GM23248 (cell line): ENCODE data around the gene GALNS. TPM values are rescaled to one million over a fixed set of nuclear protein-coding genes. Genes with fewer than 3 reads are reported as not detected.
"Not testable (repeated sequence)": the region's sequence is repeated elsewhere in the genome, so short reads cannot be mapped to it uniquely, and the experiment has no call there.

Experiments
- DNase-seq: peaks from one replicate; pipeline ENCODE4 v3.0.0-alpha.2; 2015
- H2AFZ ChIP-seq: fragments of 200-600 bp; sonication (generic); 2 replicates; pipeline ENCODE4 v1.6.1; 2016; ENCODE audit warnings: antibody characterized with exemption
- H3F3A ChIP-seq: fragments of 200-600 bp; sonication (generic); 2 replicates; pipeline ENCODE4 v1.6.1; 2016; ENCODE audit warnings: mild to moderate bottlenecking, antibody characterized with exemption, mixed run types; ENCODE audit not compliant: insufficient read depth
- H3K27ac ChIP-seq: fragments of 200-600 bp; sonication (generic); 2 replicates; pipeline ENCODE4 v1.5.1; 2016; ENCODE audit warnings: mild to moderate bottlenecking
- H3K27me3 ChIP-seq: fragments of 200-600 bp; sonication (generic); replicated peaks from 2 replicates; pipeline ENCODE4 v1.6.1; 2016; ENCODE audit warnings: mild to moderate bottlenecking; ENCODE audit not compliant: insufficient read depth
- H3K36me3 ChIP-seq: fragments of 200-600 bp; sonication (generic); 2 replicates; pipeline ENCODE4 v1.6.1; 2016; ENCODE audit warnings: low read depth, mild to moderate bottlenecking
- H3K4me1 ChIP-seq: fragments of 200-600 bp; sonication (generic); 2 replicates; pipeline ENCODE4 v1.6.1; 2016; ENCODE audit warnings: mild to moderate bottlenecking; ENCODE audit not compliant: insufficient read depth
- H3K4me2 ChIP-seq: fragments of 200-600 bp; sonication (generic); one replicate; pipeline ENCODE4 v1.6.1; 2016; ENCODE audit warnings: mild to moderate bottlenecking; ENCODE audit not compliant: unreplicated experiment
- H3K4me3 ChIP-seq: fragments of 200-600 bp; sonication (generic); 2 replicates; pipeline ENCODE4 v1.5.1; 2016; ENCODE audit warnings: mild to moderate bottlenecking
- H3K79me2 ChIP-seq: fragments of 200-600 bp; sonication (generic); 2 replicates; pipeline ENCODE4 v1.6.1; 2016; ENCODE audit warnings: mild to moderate bottlenecking; ENCODE audit not compliant: insufficient read depth
- H3K9ac ChIP-seq: fragments of 200-600 bp; sonication (generic); 2 replicates; pipeline ENCODE4 v1.6.1; 2016; ENCODE audit warnings: mild to moderate bottlenecking
- H3K9me2 ChIP-seq: fragments of 200-600 bp; sonication (generic); 2 replicates; pipeline ENCODE4 v1.6.1; 2016; ENCODE audit warnings: mixed run types, mild to moderate bottlenecking, moderate library complexity; ENCODE audit not compliant: insufficient read depth
- H3K9me3 ChIP-seq: fragments of 200-600 bp; sonication (generic); one replicate; pipeline ENCODE4 v1.6.1; 2017; ENCODE audit warnings: low read depth
- H4K20me1 ChIP-seq: fragments of 200-600 bp; sonication (generic); 2 replicates; pipeline ENCODE4 v1.6.0; 2016; ENCODE audit not compliant: insufficient read depth
- EZH2 ChIP-seq: fragments of 200-600 bp; sonication (generic); IDR thresholded peaks from 2 replicates; pipeline ENCODE4 v1.6.1; 2018; ENCODE audit warnings: antibody characterized with exemption, mild to moderate bottlenecking; ENCODE audit not compliant: insufficient read depth, poor library complexity, severe bottlenecking
- EZH2phosphoT487 ChIP-seq: fragments of 200-600 bp; sonication (generic); IDR thresholded peaks from 2 replicates; pipeline ENCODE4 v1.6.1; 2018; ENCODE audit warnings: antibody characterized with exemption, moderate library complexity, mild to moderate bottlenecking, low read depth; ENCODE audit not compliant: insufficient read depth
- WGBS, 2 experiments: methylation state at CpG; one replicate each; pipeline ENCODE4 v1.1.6; 2015 to 2017; ENCODE audit warnings: low lambda C conversion rate in 2 of 2, low coverage in 1 of 2; ENCODE audit errors: missing lambda C conversion rate in 2 of 2; 5-methylcytosine and 5-hydroxymethylcytosine counted together
- in situ Hi-C: fragments of 300-500 bp; cut with MboI; formaldehyde crosslinking; loops from 2 replicates; pipeline ENCODE4 v1.15.0; 2020
- polyA plus RNA-seq: library from polyadenylated mRNA; unstranded; fragments of >200 nt; fragmentation: Nextera tagmentation; extraction: Ambion mirVana; gene quantifications from 2 replicates; pipeline ENCODE4 v1.2.1, GENCODE V29; 2016
- total RNA-seq: library from RNA; depleted of rRNA; stranded (reverse); fragments of >200 nt; shearing (Covaris generic); gene quantifications from 2 replicates; pipeline ENCODE4 v1.2.3, GENCODE V29; 2014

GALNS gene
- total and polyA plus RNA-seq, 2 experiments from 2014 or later, result 24.0 to 39.0 TPM

DNA sequence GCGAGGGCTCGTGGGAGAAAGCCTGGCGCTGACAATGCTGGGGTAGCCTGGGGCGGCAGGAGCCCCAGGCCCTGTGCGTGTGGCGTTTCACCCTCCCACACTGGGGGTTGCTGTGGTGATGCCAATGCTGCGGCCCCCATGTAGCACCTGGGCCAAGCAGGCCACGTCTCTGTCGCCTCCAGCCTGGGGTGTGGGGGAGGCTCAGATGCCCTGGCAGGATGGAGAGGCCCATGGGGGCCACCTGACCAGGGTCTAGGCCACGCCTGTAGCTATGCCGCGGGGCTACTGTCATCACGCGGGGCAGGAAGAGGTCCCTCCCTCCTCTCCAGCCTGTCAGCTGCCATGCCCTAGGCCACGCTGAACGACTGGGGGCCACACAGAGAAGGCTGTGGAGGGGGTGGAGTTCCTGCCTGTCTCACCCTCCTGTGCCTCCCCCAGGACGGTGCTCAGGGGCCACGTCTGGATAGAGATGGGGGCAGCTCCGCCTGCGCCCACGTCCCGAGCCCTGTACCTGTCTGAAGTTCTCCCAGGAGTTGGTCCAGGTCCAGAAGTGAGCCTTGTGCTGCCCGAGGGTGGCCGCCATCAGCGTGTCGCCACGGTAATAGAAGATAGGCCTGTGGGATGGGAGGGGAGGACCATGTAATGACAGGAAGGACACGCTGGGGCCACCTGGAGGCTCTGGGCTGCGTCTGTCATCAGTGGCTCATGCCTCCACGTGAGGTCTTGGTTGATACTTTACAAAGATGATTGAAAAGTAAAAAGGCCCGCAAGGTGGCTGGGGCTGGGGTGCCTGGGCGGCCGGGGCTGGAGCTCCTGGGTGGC, 32.3 kb downstream of the GALNS start:
- H3K4me1 ChIP-seq, result no peaks in the 10 kb centered on the region
- H3K27me3 ChIP-seq, result no peaks in the 10 kb centered on the region
- no peaks in the 10 kb centered on the region for H3F3A ChIP-seq
- WGBS, 2 experiments, result 88 to 90% methylated on average over 33 of the region's 33 CpGs
- DNase-seq, result no peak
- H2AFZ ChIP-seq, result no peak overlapping the region
- no peaks in the 10 kb centered on the region for H3K9me3 ChIP-seq
- no peak overlapping the region for H3K9ac ChIP-seq
- no peak overlapping the region for H3K27ac ChIP-seq
- H3K36me3 ChIP-seq, result no peaks in the 10 kb centered on the region
- H3K4me3 ChIP-seq, result no peak overlapping the region
- H3K79me2 ChIP-seq, result no peaks in the 10 kb centered on the region
- no peak overlapping the region for H3K4me2 ChIP-seq
- H3K9me2 ChIP-seq, result no peaks in the 10 kb centered on the region
- TF ChIP-seq EZH2 (no peak), EZH2phosphoT487 (no peak)
- no peaks in the 10 kb centered on the region for H4K20me1 ChIP-seq
- in situ Hi-C loops, result no loop called here

DNA sequence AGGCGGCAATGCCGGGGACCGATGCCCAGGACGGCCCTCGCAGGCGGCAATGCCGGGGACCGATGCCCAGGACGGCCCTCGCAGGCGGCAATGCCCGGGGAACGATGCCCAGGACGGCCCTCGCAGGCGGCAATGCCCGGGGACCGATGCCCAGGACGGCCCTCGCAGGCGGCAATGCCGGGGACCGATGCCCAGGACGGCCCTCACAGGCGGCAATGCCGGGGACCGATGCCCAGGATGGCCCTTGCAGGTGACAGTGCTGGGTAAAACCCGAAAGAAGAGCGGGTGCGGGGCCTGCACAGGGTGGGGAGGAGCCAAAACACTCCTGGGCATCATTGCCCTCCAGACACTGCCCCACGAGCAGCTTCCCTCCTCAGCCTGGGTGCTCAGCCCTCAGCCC, 33.1 kb downstream of the GALNS start:
- H3K4me2 ChIP-seq, H2AFZ ChIP-seq, in situ Hi-C loops, H4K20me1 ChIP-seq, H3K9me3 ChIP-seq, H3K4me3 ChIP-seq, DNase-seq, H3F3A ChIP-seq, H3K9me2 ChIP-seq, H3K4me1 ChIP-seq, H3K27ac ChIP-seq, H3K79me2 ChIP-seq, H3K36me3 ChIP-seq, H3K27me3 ChIP-seq, H3K9ac ChIP-seq: not testable (repeated sequence)
- WGBS, 2 experiments, result 99 to 100% methylated on average over 6 to 19 of the region's 31 CpGs

DNA sequence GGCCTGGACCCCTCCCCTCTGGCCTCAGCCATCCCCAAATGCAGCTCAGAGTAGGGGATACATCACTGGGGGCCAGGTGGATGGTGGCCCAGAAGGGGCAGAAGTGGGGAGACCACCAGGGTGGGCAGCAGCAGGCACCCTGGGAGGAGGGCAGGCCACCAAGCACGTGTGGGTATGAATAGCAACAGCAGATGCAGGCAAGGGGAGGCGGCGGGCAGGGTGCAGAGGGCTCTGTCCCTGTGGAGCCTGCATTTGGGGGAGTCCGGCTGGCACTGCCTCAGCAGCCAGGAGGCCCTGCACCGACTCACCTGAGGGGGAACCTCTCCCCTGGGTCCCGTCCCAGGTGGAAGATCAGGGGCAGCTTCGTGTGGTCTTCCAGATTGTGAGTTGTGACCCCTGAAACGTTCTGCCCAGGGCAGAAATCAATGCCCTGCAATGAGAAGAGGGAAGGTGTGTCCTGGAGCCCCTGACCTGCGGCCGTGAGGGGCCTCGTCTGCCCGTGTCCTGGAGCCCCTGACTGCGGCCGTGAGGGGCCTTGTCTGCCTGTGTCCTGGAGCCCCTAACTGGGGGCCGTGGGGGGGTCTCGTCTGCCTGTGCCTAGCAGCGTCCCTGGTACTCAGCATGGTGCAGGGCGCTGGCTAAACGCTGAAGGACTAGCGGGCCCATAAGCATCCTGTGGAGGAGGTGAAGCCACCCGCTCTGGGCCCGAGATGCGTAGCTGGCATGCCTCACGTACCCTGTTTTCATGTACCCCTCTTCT, 34.3 kb downstream of the GALNS start:
- in situ Hi-C loops, result no loop called here
- H3K9me2 ChIP-seq, result no peaks in the 10 kb centered on the region
- WGBS, 2 experiments, result 92 to 95% methylated on average over 23 to 24 of the region's 24 CpGs
- TF ChIP-seq EZH2 (no peak), EZH2phosphoT487 (no peak)
- H3F3A ChIP-seq, result no peaks in the 10 kb centered on the region
- H3K9me3 ChIP-seq, result no peaks in the 10 kb centered on the region
- no peaks in the 10 kb centered on the region for H3K36me3 ChIP-seq
- no peak overlapping the region for H3K4me3 ChIP-seq
- H3K27ac ChIP-seq, result no peak overlapping the region
- no peak for DNase-seq
- no peaks in the 10 kb centered on the region for H3K79me2 ChIP-seq
- H3K4me2 ChIP-seq, result no peak overlapping the region
- no peaks in the 10 kb centered on the region for H4K20me1 ChIP-seq
- no peak overlapping the region for H3K9ac ChIP-seq
- no peaks in the 10 kb centered on the region for H3K4me1 ChIP-seq
- H2AFZ ChIP-seq, result no peak overlapping the region
- H3K27me3 ChIP-seq, result no peaks in the 10 kb centered on the region

DNA sequence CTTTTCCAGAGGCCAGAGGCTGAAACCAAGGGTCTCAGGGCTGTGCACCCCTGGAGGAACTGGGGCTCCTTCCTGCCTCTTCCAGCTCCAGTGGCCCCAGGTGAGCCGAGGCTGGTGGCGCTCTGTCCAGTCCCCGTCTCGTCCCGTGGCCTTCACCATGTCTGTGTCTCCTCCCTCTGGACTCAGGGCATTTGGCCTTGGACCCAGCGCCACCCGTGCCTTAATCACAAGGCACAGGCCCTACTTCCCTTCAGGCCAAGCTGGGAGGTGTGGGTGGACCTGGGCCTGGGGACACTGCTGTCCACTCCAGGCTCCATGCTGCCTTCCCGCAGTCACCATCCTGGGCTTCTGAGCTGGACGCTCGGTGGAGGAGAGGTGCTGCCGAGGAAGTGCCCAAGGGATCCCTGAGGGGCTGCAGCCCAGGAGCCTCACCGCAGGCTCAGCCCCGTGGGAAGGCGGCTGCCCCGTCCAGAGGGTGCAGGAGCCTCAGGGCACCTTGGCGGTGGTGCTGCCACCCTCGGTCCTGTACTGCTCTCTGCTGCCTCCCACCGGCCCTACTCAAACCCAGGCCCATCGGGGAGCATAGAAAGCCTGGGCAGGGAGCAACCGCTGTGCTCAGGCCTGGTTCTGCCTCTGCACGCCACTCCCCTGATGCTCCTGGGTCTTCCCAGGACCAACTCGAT, 35.4 kb downstream of the GALNS start:
- Histone ChIP-seq H3K9me2 (no peaks in the 10 kb centered on the region), H2AFZ (no peak overlapping the region), H3K27ac (no peak overlapping the region), H3K4me2 (no peak overlapping the region), H3K27me3 (no peaks in the 10 kb centered on the region), H4K20me1 (no peaks in the 10 kb centered on the region), H3K4me3 (no peak overlapping the region), H3F3A (no peaks in the 10 kb centered on the region), H3K36me3 (no peaks in the 10 kb centered on the region), H3K79me2 (no peaks in the 10 kb centered on the region), H3K9me3 (no peaks in the 10 kb centered on the region), H3K9ac (no peak overlapping the region), H3K4me1 (no peaks in the 10 kb centered on the region)
- DNase-seq, result no peak
- in situ Hi-C loops, result no loop called here
- 87 to 92% methylated on average over 17 to 21 of the region's 22 CpGs for WGBS, 2 experiments
- TF ChIP-seq EZH2 (no peak), EZH2phosphoT487 (no peak)
